Effector memory CD8-positive, alpha-beta T cell (primary cell): ENCODE results near the gene DAPL1.
"Not testable (repeated sequence)": the region's sequence is repeated elsewhere in the genome, so short reads cannot be mapped to it uniquely, and the experiment has no call there.

Experiments used
- ATAC-seq: fragments of 150-1000 bp; cut with Tn5 transposase; replicated peaks from 2 replicates; pipeline ENCODE4 v1.10.0; 2021; ENCODE audit warnings: mild to moderate bottlenecking, moderate library complexity
- DNase-seq, 3 experiments: peaks; one replicate each; pipeline ENCODE4 v3.0.0; 2021
- H3K27ac Mint-ChIP-seq, 2 donors: one replicate each; pipeline ENCODE4 v1.8.0; 2022; ENCODE audit warnings: mild to moderate bottlenecking in 2 of 2, mixed read lengths in 2 of 2, moderate library complexity in 2 of 2
- H3K27me3 Mint-ChIP-seq, 2 donors: one replicate each; pipeline ENCODE4 v1.8.0; 2022; ENCODE audit warnings: mixed read lengths in 2 of 2
- H3K36me3 Mint-ChIP-seq: one replicate; pipeline ENCODE4 v1.8.0; 2022; ENCODE audit warnings: mild to moderate bottlenecking, moderate library complexity, mixed read lengths; ENCODE audit not compliant: insufficient read depth
- H3K4me1 Mint-ChIP-seq, 2 donors: one replicate each; pipeline ENCODE4 v1.8.0; 2022; ENCODE audit warnings: low read depth in 2 of 2, mixed read lengths in 2 of 2
- H3K4me3 Mint-ChIP-seq, 2 donors: one replicate each; pipeline ENCODE4 v1.8.0; 2022; ENCODE audit warnings: mild to moderate bottlenecking in 2 of 2, mixed read lengths in 2 of 2, moderate library complexity in 2 of 2
- H3K9me3 Mint-ChIP-seq, 2 donors: one replicate each; pipeline ENCODE4 v1.8.0; 2022; ENCODE audit warnings: mixed read lengths in 2 of 2

Gene DAPL1

GRCh38 chr2:158845859-158846258, 50.7 kb downstream of the DAPL1 start:
- Mint-ChIP-seq H3K27me3 (peaks cover 21 to 55% of the 10 kb centered on the region in 2 donors), H3K27ac (no peak overlapping the region), H3K9me3 (no peaks in the 10 kb centered on the region), H3K36me3 (no peaks in the 10 kb centered on the region), H3K4me1 (no peaks in the 10 kb centered on the region), H3K4me3 (no peak overlapping the region)
- DNase-seq (no peak), ATAC-seq (no peak)

- DNase-seq, H3K27ac Mint-ChIP-seq, H3K9me3 Mint-ChIP-seq, H3K4me3 Mint-ChIP-seq, ATAC-seq, H3K4me1 Mint-ChIP-seq, H3K36me3 Mint-ChIP-seq: not testable (repeated sequence)
- H3K27me3 Mint-ChIP-seq = peaks cover 21 to 55% of the 10 kb centered on the region in 2 donors
Observed at GRCh38 chr2:158847526-158847925, 52.4 kb downstream of the DAPL1 start.

DNA sequence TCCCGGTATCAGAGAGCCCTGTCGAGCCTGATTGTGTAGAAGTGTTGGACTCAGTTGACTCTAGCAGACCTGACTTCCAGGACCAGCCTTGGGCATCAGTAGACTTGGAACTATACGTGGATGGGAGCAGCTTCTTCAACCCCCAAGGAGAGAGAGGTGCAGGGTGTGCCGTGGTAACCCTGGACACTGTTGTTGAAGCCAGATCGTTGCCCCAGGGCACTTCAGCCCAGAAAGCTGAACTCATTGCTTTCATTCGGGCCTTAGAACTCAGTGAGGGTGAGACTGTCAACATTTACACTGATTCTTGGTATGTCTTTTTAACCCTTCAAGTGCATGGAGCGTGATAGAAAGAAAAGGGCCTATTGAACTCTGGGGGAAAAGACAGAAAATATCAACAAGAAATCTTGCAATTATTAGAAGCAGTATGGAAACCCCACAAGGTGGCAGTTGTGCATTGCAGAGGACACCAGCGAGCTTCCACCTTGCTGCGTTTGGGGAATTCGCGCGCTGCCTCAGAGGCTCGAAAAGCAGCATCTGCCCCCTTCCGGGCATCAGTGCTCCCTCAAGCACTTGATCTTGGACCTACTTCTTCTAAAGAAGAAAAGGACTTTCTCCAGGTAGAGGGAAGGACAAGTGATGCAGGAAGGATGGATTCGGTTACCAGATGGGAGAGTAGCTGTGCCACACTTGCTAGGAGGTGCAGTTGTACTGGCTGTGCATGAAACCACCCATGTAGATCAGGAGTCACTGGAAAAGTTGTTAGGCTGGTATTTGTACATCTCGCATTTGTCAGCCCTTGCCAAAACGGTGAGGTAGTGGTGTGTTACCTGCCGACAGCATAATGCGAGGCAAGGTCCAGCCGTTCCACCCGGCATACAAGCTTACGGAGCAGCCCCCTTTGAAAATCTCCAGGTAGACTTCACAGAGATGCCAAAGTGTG, 53.2 kb downstream of the DAPL1 start:
- not testable (repeated sequence) for H3K27ac Mint-ChIP-seq, H3K36me3 Mint-ChIP-seq, H3K4me1 Mint-ChIP-seq, ATAC-seq, DNase-seq, H3K9me3 Mint-ChIP-seq, H3K4me3 Mint-ChIP-seq
- peaks cover 19 to 48% of the 10 kb centered on the region in 2 donors for H3K27me3 Mint-ChIP-seq

DNA sequence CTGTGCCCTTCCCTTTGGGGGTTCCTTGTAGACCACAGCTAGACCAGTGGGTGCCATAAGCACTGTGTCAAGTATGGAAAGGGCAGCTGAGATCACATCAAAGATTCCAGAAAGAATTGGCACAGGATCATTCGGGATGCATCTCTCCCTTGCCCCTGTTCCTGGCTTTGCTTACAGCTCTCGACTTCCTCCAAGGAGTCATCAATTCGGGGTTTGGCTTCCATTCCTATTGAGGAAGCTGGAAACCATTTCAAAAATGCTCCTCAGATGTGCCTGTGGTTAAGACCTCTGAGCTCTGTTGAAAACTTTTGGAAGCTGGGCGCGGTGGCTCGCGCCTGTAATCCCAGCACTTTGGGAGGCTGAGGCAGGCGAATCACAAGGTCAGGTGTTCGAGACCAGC, 65.1 kb downstream of the DAPL1 start:
- H3K9me3 Mint-ChIP-seq, ATAC-seq, H3K4me3 Mint-ChIP-seq, H3K36me3 Mint-ChIP-seq, H3K4me1 Mint-ChIP-seq, DNase-seq, H3K27ac Mint-ChIP-seq: not testable (repeated sequence)
- peaks cover 38 to 60% of the 10 kb centered on the region in 2 donors for H3K27me3 Mint-ChIP-seq

GRCh38 chr2:158861626-158862025, 66.5 kb downstream of the DAPL1 start:
- peaks cover 31 to 49% of the 10 kb centered on the region in 2 donors for H3K27me3 Mint-ChIP-seq
- DNase-seq, H3K36me3 Mint-ChIP-seq, H3K4me3 Mint-ChIP-seq, H3K27ac Mint-ChIP-seq, H3K4me1 Mint-ChIP-seq, H3K9me3 Mint-ChIP-seq, ATAC-seq: not testable (repeated sequence)

GRCh38 chr2:158865469-158865868, 70.4 kb downstream of the DAPL1 start:
- H3K4me1 Mint-ChIP-seq, H3K9me3 Mint-ChIP-seq, H3K27ac Mint-ChIP-seq, DNase-seq, ATAC-seq, H3K36me3 Mint-ChIP-seq, H3K4me3 Mint-ChIP-seq: not testable (repeated sequence)
- H3K27me3 Mint-ChIP-seq = peaks cover 11 to 41% of the 10 kb centered on the region in 2 donors
